GM13977 (cell line): ENCODE data around the gene EPHB1.

ENCODE experiments used
- DNase-seq: peaks from one replicate; pipeline ENCODE4 v3.0.0; 2012; ENCODE audit warnings: low spot score
- in situ Hi-C: fragments of 300-500 bp; cut with MboI; formaldehyde crosslinking; loops from one replicate; pipeline ENCODE4 v1.12.0; 2022; ENCODE audit warnings: low sequenced_read_pairs, low pct_unique_long_range_greater_than_20kb, mixed read lengths, inconsistent platforms; ENCODE audit not compliant: unreplicated experiment
- TF ChIP-seq, protein P1 (sequence below): IDR thresholded peaks from 2 replicates; pipeline ENCODE4 v1.5.1; 2012; ENCODE audit warnings: mild to moderate bottlenecking, control low read depth; ENCODE audit not compliant: insufficient read depth; ENCODE audit errors: extremely low read depth, missing control alignments

EPHB1 gene

DNA sequence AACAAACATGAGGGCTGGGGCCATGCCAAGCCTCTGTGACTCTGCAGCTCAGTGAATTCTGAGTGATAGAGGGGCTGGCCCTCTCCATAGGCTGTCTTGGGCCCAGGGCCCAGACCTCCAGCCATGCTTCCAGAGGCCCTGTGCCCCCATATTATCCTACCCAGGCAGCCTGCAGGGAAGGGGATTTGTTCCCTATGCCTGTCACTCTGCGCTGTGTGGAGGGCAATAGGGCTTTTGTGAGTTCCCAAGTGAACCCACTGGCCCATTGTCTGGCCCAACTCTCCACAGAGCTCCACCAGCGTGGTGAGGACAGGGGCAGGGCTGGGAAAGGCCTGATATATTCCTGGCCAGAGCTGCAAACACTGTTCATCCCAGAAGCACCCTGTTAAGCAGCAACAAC, 113.2 kb downstream of the EPHB1 start:
- TF ChIP-seq, protein P1, sequence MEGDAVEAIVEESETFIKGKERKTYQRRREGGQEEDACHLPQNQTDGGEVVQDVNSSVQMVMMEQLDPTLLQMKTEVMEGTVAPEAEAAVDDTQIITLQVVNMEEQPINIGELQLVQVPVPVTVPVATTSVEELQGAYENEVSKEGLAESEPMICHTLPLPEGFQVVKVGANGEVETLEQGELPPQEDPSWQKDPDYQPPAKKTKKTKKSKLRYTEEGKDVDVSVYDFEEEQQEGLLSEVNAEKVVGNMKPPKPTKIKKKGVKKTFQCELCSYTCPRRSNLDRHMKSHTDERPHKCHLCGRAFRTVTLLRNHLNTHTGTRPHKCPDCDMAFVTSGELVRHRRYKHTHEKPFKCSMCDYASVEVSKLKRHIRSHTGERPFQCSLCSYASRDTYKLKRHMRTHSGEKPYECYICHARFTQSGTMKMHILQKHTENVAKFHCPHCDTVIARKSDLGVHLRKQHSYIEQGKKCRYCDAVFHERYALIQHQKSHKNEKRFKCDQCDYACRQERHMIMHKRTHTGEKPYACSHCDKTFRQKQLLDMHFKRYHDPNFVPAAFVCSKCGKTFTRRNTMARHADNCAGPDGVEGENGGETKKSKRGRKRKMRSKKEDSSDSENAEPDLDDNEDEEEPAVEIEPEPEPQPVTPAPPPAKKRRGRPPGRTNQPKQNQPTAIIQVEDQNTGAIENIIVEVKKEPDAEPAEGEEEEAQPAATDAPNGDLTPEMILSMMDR: no peak
- DNase-seq: no peak
- in situ Hi-C loops: no loop called here

DNA sequence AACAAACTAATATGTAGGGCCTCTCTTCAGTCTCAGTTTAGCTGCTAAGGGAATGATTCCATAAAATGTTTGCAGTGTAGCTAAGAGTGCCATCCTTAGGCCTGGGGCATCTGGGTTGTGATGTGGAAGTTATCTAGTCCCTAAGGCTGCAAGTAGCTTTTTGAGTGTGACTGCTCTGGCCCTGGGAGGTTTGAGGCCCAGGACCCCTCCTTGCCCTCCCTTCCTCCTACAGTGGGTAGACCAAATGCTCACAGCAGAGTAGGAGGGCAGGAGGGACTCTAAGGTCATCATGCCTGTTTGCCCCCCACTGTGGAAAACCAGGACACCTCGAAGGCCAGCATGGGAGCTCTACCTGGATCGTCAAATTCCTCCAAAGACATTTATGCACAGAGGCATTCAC, 115.0 kb downstream of the EPHB1 start:
- in situ Hi-C loops: no loop called here
- no peak for DNase-seq
- TF ChIP-seq, protein P1: no peak

DNA sequence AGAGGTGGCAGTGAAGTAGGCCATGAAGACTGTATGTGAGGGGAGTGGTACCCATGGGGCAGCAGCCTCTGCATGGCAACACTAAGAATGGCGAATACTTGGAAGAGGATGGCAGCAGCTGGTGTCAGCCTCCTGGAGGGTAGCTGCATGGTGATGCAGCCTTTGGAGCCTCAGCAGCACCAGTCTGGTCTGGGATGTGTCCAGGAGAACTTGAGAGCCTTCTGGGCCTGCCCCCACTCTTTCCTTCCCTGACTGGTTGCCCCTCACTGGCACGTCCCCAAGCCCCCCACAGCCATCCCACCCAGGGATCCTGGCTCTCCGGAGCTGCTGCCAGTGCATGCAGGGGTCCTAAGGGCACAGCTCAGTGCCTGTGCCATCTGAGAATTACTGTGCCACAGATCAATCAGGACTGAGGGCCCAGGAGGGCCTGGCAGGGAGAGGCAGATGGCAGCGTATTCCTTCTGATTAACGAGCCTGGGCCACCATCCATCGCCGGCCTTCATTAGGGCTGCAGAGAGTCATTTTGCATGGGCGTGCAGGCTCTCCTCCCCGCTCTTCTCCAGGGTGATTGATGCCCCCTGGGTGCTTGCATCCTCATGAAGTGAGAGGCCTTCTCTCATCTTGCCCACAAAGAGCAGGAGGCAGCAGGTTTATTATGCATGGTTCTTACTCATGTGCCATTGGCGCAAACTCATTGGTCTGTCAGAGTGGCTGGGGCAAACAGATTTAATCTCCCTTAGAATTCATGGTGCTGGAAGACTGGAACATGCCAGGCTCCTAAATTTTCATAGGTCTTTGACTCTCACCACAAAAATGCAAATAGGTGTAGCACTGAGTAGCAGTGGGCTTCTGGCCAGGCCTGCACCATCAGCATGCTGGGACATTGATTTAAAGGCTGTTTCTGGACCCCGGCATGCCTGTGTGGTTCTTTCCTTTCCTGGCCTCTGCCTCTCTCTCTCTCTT, 116.8 kb downstream of the EPHB1 start:
- in situ Hi-C loops: no loop called here
- no peak for DNase-seq
- TF ChIP-seq, protein P1: no peak

DNA sequence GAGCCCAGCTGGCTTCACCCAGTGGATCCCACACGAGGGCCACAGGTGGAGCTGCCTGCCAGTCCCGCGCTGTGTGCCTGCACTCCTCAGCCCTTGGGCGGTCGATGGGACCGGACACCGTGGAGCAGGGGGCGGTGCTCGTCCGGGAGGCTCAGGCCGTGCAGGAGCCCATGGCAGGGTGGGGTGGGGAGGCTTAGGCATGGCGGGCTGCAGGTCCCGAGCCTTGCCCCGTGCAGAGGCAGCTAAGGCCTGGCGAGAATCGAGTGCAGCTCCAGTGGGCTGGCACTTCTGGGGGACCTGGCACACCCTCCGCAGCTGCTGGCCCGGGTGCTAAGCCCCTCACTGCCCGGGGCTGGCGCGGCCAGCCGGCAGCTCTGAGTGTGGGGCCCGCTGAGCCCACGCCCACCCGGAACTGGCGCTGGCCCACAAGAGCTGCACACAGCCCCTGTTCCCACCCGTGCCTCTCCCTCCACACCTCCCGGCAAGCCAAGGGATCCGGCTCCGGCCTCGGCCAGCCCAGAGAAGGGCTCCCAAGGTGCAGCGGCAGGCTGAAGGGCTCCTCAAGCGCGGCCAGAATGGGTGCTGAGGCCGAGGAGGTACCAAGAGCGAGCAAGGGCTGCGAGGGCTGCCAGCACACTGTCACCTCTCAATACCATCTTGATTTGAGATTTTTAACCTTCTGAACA, 121.4 kb downstream of the EPHB1 start:
- DNase-seq: no peak
- TF ChIP-seq, protein P1: no peak
- in situ Hi-C loops: no loop called here

DNA sequence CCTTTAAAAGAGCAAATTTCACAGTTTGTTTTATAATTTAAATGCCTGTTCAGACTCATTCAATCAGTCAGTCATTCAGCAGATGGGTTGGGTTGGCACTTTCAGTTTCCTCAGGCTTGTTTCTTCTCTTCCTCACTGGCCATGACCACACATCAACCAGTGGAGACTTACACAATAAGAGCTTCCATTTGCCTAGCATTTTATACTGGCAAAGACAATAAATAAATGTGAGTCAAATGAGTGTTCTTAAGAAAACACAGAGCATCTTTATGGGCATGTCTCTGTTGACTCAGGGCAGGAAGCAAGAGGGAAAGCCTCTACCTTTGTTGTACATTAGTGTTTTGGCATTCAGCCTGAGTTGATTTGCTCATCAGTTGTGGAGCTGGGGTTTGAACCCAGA, 122.6 kb downstream of the EPHB1 start:
- no peak for DNase-seq
- in situ Hi-C loops: no loop called here
- TF ChIP-seq, protein P1: no peak

DNA sequence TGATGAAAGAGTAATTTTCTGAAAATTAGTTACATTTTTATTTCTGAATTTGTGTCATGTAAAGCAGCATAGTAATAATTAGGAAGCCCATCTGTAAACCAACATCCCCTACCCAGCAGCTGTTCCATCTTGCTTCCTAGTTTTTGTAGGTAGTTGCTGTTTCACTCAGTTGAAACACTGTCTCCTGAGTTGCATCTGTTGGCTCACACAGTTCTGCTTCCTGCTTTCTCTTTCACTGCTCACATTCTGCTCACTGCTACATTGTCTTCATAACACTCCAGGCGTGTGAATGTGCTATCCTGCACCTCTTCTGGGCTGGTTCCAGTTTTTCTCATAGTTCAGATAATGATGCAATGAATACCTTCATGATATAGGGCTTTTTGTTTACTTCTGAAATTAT, 123.4 kb downstream of the EPHB1 start:
- TF ChIP-seq, protein P1: no peak
- DNase-seq: peak; percentile 33
- in situ Hi-C loops: no loop called here
